A673 (cell line): Measurements from ENCODE around the gene TBC1D22A. TPM values are rescaled to one million over a fixed set of nuclear protein-coding genes. Genes with fewer than 3 reads are reported as not detected.

Source experiments
- BruUV-seq: library from RNA; stranded (reverse); fragments of 400-500 nt; replicated peaks from 2 replicates; lab custom pipeline; 2021; lab: Mats Ljungman, UMichigan
- CTCF ChIA-PET: fragments of 300-600 bp; sonication (Branson Sonifier 250); formaldehyde crosslinking; loops from one replicate; lab custom pipeline; 2022; ENCODE audit warnings: antibody characterized with exemption; lab: Charles Lee
- POLR2A ChIA-PET: fragments of 300-600 bp; sonication (Branson Sonifier 250); formaldehyde crosslinking; loops from one replicate; lab custom pipeline; 2022; ENCODE audit warnings: antibody characterized with exemption; ENCODE audit not compliant: low non-redundant PET; lab: Charles Lee
- DNase-seq: peaks from one replicate; pipeline ENCODE4 v3.0.0-alpha.2; 2015; ENCODE audit warnings: low spot score
- H3K27ac ChIP-seq: fragments of 200-600 bp; sonication (generic); 2 replicates; pipeline ENCODE4 v1.5.1; 2016; ENCODE audit warnings: mixed run types, low read depth, mild to moderate bottlenecking, mixed read lengths, antibody characterized with exemption, low read length; ENCODE audit not compliant: poor library complexity, severe bottlenecking
- H3K27me3 ChIP-seq: fragments of 200-600 bp; sonication (generic); replicated peaks from 2 replicates; pipeline ENCODE4 v1.6.1; 2017; ENCODE audit warnings: mixed run types, low read depth, mild to moderate bottlenecking, mixed read lengths, antibody characterized with exemption, low read length; ENCODE audit not compliant: insufficient read depth, poor library complexity
- H3K36me3 ChIP-seq: fragments of 200-600 bp; sonication (generic); 2 replicates; pipeline ENCODE4 v1.6.1; 2016; ENCODE audit warnings: mixed run types, mild to moderate bottlenecking, mixed read lengths, antibody characterized with exemption, low read length; ENCODE audit not compliant: insufficient read depth, poor library complexity, severe bottlenecking
- H3K4me1 ChIP-seq: fragments of 200-600 bp; sonication (generic); 2 replicates; pipeline ENCODE4 v1.6.1; 2017; ENCODE audit warnings: mixed run types, mild to moderate bottlenecking, mixed read lengths, antibody characterized with exemption, low read length; ENCODE audit not compliant: insufficient read depth, poor library complexity, severe bottlenecking
- H3K4me3 ChIP-seq: fragments of 200-600 bp; sonication (generic); 2 replicates; pipeline ENCODE4 v1.5.1; 2016; ENCODE audit warnings: low read depth, mixed run types, mild to moderate bottlenecking, mixed read lengths, low read length; ENCODE audit not compliant: poor library complexity, severe bottlenecking
- H3K9me3 ChIP-seq: fragments of 200-600 bp; sonication (generic); 2 replicates; pipeline ENCODE4 v1.6.1; 2016; ENCODE audit warnings: mixed run types, low read depth, mild to moderate bottlenecking, mixed read lengths, antibody characterized with exemption, low read length; ENCODE audit not compliant: poor library complexity, severe bottlenecking
- CTCF ChIP-seq: fragments of 300-800, 200-600 bp; sonication (generic); conservative IDR thresholded peaks from 2 replicates; pipeline ENCODE4 v1.5.1; 2017; ENCODE audit warnings: low read depth, mild to moderate bottlenecking, antibody characterized with exemption, low read length, moderate library complexity, mixed read lengths
- EZH2 ChIP-seq: fragments of 200-600 bp; sonication (generic); IDR thresholded peaks from 2 replicates; pipeline ENCODE4 v1.6.1; 2017; ENCODE audit warnings: borderline replicate concordance, low read depth, mild to moderate bottlenecking, mixed read lengths, antibody characterized with exemption, low read length; ENCODE audit not compliant: poor library complexity, severe bottlenecking
- intact Hi-C: fragments of 100-400 bp; cut with micrococcal nuclease; formaldehyde crosslinking; loops from one replicate; pipeline ENCODE4 v1.10.0; 2022; ENCODE audit not compliant: unreplicated experiment
- total RNA-seq: library from RNA; stranded (reverse); gene quantifications from 2 replicates; pipeline ENCODE4 v1.2.3, GENCODE V29; 2021

Gene TBC1D22A
- total RNA-seq, 1 experiment from 2014 or later = 22.5 TPM

- no peak overlapping the region for H3K4me3 ChIP-seq
- intact Hi-C loops = no loop called here
- ChIA-PET CTCF (no interaction called here), POLR2A (no interaction called here)
- DNase-seq = no peak
- BruUV-seq = no TSS peak
- no peaks in the 10 kb centered on the region for H3K9me3 ChIP-seq
- H3K36me3 ChIP-seq = peaks cover 4% of the 10 kb centered on the region
- H3K4me1 ChIP-seq = peaks cover 35% of the 10 kb centered on the region
- H3K27ac ChIP-seq = no peak overlapping the region
- no peaks in the 10 kb centered on the region for H3K27me3 ChIP-seq
- TF ChIP-seq EZH2 (no peak), CTCF (no peak)
These were observed 27.5 kb upstream of the TBC1D22A start for GRCh38 chr22:46734830-46735453.

- peak overlapping the region; percentile 5 for H3K27ac ChIP-seq
- intact Hi-C loops = no loop called here
- CTCF ChIA-PET = no interaction called here
These were observed 26.5 kb upstream of the TBC1D22A start for GRCh38 chr22:46735747-46736608.

GRCh38 chr22:46736705-46737104 lies 25.7 kb upstream of the TBC1D22A start:
- Histone ChIP-seq H3K4me1 (peaks cover 21% of the 10 kb centered on the region), H3K4me3 (peak overlapping the region; percentile 99), H3K27ac (peak overlapping the region; percentile 16), H3K36me3 (no peaks in the 10 kb centered on the region), H3K9me3 (no peaks in the 10 kb centered on the region), H3K27me3 (no peaks in the 10 kb centered on the region)
- CTCF ChIA-PET = no interaction called here
- DNase-seq = no peak
- intact Hi-C loops = no loop called here
- POLR2A ChIA-PET = no interaction called here
- BruUV-seq = no TSS peak
- no peak for TF ChIP-seq EZH2
- TF ChIP-seq CTCF = no peak

More at GRCh38 chr22:46735747-46736608, 26.5 kb upstream of the TBC1D22A start:
- POLR2A ChIA-PET = no interaction called here
- H3K27me3 ChIP-seq = no peaks in the 10 kb centered on the region
- H3K4me1 ChIP-seq = peaks cover 26% of the 10 kb centered on the region
- H3K9me3 ChIP-seq = no peaks in the 10 kb centered on the region
- H3K36me3 ChIP-seq = peaks cover 4% of the 10 kb centered on the region
- peak overlapping the region; percentile 99 for H3K4me3 ChIP-seq
- no peak for DNase-seq
- no TSS peak for BruUV-seq
- TF ChIP-seq CTCF (no peak), EZH2 (no peak)
